ENCODE results near the gene NPTN. TPM values are rescaled to one million over a fixed set of nuclear protein-coding genes. Genes with fewer than 3 reads are reported as not detected.
"Not testable (repeated sequence)": the region's sequence is repeated elsewhere in the genome, so short reads cannot be mapped to it uniquely, and the experiment has no call there.

Gene NPTN
- total and polyA plus RNA-seq, 5 donors: 262 to 320 (median 303) TPM

- Histone ChIP-seq H3K9me3 (ENCODE audit: control insufficient read depth, low read length) (no peaks in the 10 kb centered on the region), H3K4me3 (ENCODE audit: low read length) (no peak overlapping the region), H3K27me3 (ENCODE audit: control insufficient read depth, insufficient read depth) (no peaks in the 10 kb centered on the region), H3K27ac (ENCODE audit: low read length) (no peak overlapping the region), H3K4me1 (ENCODE audit: control insufficient read depth, insufficient read depth, low read length) (no peaks in the 10 kb centered on the region)
- no peak for DNase-seq
- no peak for ATAC-seq
- intact Hi-C loops (cut with DNase I): no loop called here
- 90% methylated on average over 5 of the region's 5 CpGs for WGBS
Measured at GRCh38 chr15:73585871-73586654, 47.1 kb downstream of the NPTN start.

DNA sequence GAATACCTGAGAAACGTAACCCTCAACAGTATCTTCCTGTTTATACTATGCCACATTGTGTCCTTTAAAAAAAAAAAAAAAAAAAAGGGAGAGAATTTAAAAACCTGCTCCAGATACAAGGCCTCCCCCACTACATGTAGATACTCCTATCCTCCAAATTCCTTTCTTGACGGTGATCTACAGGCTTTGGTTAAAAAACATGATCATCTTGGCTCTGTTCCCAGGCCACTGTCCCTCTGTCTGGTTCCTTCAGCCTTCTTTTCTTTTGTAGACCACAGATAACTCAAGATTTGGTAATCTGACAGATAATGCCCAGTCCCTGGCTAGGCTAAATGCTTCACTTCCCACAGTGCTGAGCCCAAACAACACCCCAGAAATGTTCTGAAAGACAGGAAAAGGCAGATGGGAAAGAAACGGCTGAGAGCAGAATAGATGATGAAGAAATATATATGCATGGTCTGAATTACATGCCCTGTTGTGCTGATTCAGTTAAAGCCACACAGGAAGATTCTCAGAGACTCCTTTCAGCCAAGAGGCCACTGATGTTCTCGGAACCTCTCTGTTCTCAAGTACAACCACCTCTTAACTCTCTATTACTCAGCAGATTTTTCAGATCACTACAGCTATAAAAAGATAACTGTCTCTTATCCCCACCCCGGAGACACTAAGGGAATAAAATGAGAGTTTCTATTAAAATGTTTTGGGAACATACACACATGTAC is 48.3 kb downstream of the NPTN start:
- H3K9me3 ChIP-seq (ENCODE audit: control insufficient read depth, low read length): no peaks in the 10 kb centered on the region
- H3K27ac ChIP-seq (ENCODE audit: low read length): no peak overlapping the region
- ATAC-seq (no peak), DNase-seq (no peak)
- H3K4me3 ChIP-seq (ENCODE audit: low read length): no peak overlapping the region
- intact Hi-C loops (cut with DNase I): no loop called here
- 46% methylated on average over 5 of the region's 5 CpGs for WGBS
- no peaks in the 10 kb centered on the region for H3K4me1 ChIP-seq (ENCODE audit: control insufficient read depth, insufficient read depth, low read length)
- no peaks in the 10 kb centered on the region for H3K27me3 ChIP-seq (ENCODE audit: control insufficient read depth, insufficient read depth)

DNA sequence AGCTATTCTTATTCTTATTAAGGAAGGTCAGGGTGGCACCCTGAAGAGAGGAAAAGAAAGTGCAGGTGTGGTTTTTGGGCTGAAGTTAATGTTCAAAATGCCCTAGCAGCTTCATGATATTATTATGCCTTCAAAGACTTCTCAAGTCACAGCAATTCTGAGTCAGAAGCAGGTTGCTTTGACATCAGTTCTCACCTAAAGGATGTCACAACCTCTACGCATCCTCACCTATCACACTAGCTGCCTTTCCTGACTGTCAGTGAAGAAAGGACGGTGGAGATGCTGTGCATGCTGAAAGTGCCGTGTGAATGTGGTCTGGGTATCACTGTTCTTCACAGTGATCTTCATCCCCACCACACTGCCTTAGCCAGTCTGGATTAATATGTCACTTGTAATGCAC is 49.6 kb downstream of the NPTN start:
- no peak overlapping the region for H3K27ac ChIP-seq (ENCODE audit: low read length)
- WGBS: 90% methylated on average over 3 of the region's 3 CpGs

GRCh38 chr15:73582851-73583379 is 50.3 kb downstream of the NPTN start:
- Histone ChIP-seq H3K4me1 (ENCODE audit: control insufficient read depth, insufficient read depth, low read length) (no peaks in the 10 kb centered on the region), H3K4me3 (ENCODE audit: low read length) (no peak overlapping the region), H3K27ac (ENCODE audit: low read length) (no peak overlapping the region), H3K9me3 (ENCODE audit: control insufficient read depth, low read length) (no peaks in the 10 kb centered on the region), H3K27me3 (ENCODE audit: control insufficient read depth, insufficient read depth) (no peaks in the 10 kb centered on the region)
- WGBS: 81% methylated on average over 6 of the region's 6 CpGs
- ATAC-seq (no peak), DNase-seq (no peak)
- intact Hi-C loops (cut with DNase I): no loop called here

More for the DNA sequence above, 49.6 kb downstream of the NPTN start:
- no peak overlapping the region for H3K4me3 ChIP-seq (ENCODE audit: low read length)
- no peaks in the 10 kb centered on the region for H3K9me3 ChIP-seq (ENCODE audit: control insufficient read depth, low read length)
- intact Hi-C loops (cut with DNase I): no loop called here
- H3K4me1 ChIP-seq (ENCODE audit: control insufficient read depth, insufficient read depth, low read length): no peaks in the 10 kb centered on the region
- no peak for DNase-seq
- no peak for ATAC-seq
- no peaks in the 10 kb centered on the region for H3K27me3 ChIP-seq (ENCODE audit: control insufficient read depth, insufficient read depth)

- intact Hi-C loops (cut with DNase I): no loop called here
- no peak for ATAC-seq
- WGBS: 92% methylated on average over 2 of the region's 2 CpGs
- Histone ChIP-seq H3K27me3 (ENCODE audit: control insufficient read depth, insufficient read depth) (no peaks in the 10 kb centered on the region), H3K4me3 (ENCODE audit: low read length) (no peak overlapping the region), H3K27ac (ENCODE audit: low read length) (no peak overlapping the region), H3K9me3 (ENCODE audit: control insufficient read depth, low read length) (no peaks in the 10 kb centered on the region), H3K4me1 (ENCODE audit: control insufficient read depth, insufficient read depth, low read length) (peaks cover 3% of the 10 kb centered on the region)
- no peak for DNase-seq
Measured at GRCh38 chr15:73578026-73578425, 55.2 kb downstream of the NPTN start.

DNA sequence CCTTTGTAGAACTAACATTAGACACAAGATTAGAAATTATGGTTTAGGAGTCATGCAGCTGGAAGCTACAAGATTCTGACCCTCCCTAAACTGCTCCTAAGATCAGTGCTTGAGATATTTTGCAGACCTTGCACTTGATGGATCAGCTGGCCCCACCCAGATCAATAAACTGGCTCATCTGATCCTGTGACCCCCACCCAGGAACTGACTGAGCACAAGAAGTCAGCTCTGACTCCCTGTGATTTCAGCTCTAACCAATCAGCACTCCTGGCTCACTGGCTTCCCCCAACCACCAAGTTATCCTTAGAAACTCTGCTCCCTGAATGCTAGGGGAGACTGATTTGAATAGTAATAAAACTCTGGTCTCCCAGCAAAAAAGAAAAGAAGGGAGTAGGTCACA is 55.6 kb downstream of the NPTN start:
- intact Hi-C loops (cut with DNase I); H3K27me3 ChIP-seq (ENCODE audit: control insufficient read depth, insufficient read depth); H3K4me3 ChIP-seq (ENCODE audit: low read length); H3K4me1 ChIP-seq (ENCODE audit: control insufficient read depth, insufficient read depth, low read length); ATAC-seq; H3K9me3 ChIP-seq (ENCODE audit: control insufficient read depth, low read length); H3K27ac ChIP-seq (ENCODE audit: low read length); DNase-seq: not testable (repeated sequence)

- WGBS: 49% methylated on average over 3 of the region's 3 CpGs
- Histone ChIP-seq H3K9me3 (ENCODE audit: control insufficient read depth, low read length) (no peaks in the 10 kb centered on the region), H3K27ac (ENCODE audit: low read length) (peak overlapping the region; percentile 42), H3K4me3 (ENCODE audit: low read length) (no peak overlapping the region), H3K27me3 (ENCODE audit: control insufficient read depth, insufficient read depth) (no peaks in the 10 kb centered on the region), H3K4me1 (ENCODE audit: control insufficient read depth, insufficient read depth, low read length) (peaks cover 3% of the 10 kb centered on the region)
- ATAC-seq (peak; percentile 83 to 85), DNase-seq (peak; percentile 38 to 79 (median 60))
- intact Hi-C loops (cut with DNase I): no loop called here
Measured at GRCh38 chr15:73575636-73576247, 57.4 kb downstream of the NPTN start.

GRCh38 chr15:73573572-73573971 is 59.6 kb downstream of the NPTN start:
- 46% methylated on average over 9 of the region's 9 CpGs for whole genome bisulfite sequencing
- intact Hi-C loops (cut with DNase I): no loop called here
- Histone ChIP-seq H3K4me3 (ENCODE audit: low read length) (no peak overlapping the region), H3K27ac (ENCODE audit: low read length) (no peak overlapping the region), H3K27me3 (ENCODE audit: control insufficient read depth, insufficient read depth) (no peaks in the 10 kb centered on the region), H3K9me3 (ENCODE audit: control insufficient read depth, low read length) (no peaks in the 10 kb centered on the region), H3K4me1 (ENCODE audit: control insufficient read depth, insufficient read depth, low read length) (peaks cover 3% of the 10 kb centered on the region)
- DNase-seq (peak in 2 of 3 donors; percentile 42 to 47), ATAC-seq (peak; percentile 22 to 77)

DNA sequence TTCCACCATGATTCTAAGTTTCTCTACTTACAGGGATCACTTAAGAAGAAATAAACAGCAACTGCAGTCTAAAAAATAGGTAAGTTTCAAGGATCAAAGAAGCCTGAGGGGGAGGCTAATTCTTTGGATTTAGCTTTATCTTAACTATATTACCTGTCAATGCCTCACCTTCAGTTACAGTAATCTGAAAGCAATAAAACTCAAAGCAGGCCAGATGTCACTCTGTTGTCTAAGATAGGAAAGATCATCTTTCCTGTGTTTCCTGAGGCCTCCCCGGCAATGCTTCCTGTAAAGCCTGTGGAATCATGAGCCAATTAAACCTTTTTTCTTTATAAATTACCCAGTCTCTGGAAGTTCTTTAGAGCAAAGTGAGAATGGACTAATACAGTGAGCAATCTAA is 60.2 kb downstream of the NPTN start:
- intact Hi-C loops (cut with DNase I): no loop called here
- no peak overlapping the region for H3K27ac ChIP-seq (ENCODE audit: low read length)

DNA sequence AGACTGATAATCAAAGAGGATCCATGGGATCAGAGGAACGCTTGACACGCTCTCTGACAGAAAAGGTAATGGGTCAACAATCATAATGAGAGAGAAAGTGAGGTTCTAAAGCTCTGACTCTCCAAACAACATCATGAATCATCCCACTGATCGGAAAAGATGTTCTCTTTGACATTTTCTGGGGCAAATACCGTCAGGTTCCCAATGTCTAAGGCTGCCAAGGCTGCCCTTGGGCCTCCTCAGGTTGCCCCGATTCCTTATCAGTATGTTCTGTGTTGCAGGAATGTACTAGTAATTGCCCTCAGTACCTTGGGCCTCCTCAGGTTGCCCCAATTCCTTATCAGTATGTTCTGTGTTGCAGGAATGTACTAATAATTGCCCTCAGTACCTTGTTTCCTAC is 60.9 kb downstream of the NPTN start:
- H3K27ac ChIP-seq (ENCODE audit: low read length): no peak overlapping the region

More for the DNA sequence above, 60.2 kb downstream of the NPTN start:
- Histone ChIP-seq H3K9me3 (ENCODE audit: control insufficient read depth, low read length) (no peaks in the 10 kb centered on the region), H3K4me3 (ENCODE audit: low read length) (no peak overlapping the region), H3K27me3 (ENCODE audit: control insufficient read depth, insufficient read depth) (no peaks in the 10 kb centered on the region), H3K4me1 (ENCODE audit: control insufficient read depth, insufficient read depth, low read length) (peaks cover 3% of the 10 kb centered on the region)
- no peak for DNase-seq
- 64% methylated on average over 1 of the region's 1 CpG for WGBS
- no peak for ATAC-seq

DNA sequence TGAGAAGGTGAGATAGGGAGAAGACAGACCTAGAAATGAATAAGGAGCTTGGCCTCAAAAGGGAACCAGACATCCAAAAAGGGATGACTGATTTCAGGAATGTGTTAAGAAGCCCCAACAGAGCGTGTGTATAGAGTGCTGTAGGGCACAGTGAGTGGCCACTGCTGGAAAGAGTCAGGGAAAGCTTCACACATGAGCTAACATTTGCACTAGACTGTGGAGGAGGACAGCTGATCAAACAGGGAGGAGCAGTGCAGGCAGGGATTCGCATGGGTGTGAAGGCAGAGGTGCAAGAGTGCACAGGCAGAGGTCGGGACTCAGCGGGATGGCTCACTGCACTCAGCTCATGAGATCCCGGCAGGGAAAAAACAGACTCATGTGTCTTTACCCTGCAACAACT is 61.8 kb downstream of the NPTN start:
- Histone ChIP-seq H3K27me3 (ENCODE audit: control insufficient read depth, insufficient read depth) (no peaks in the 10 kb centered on the region), H3K9me3 (ENCODE audit: control insufficient read depth, low read length) (no peaks in the 10 kb centered on the region), H3K4me1 (ENCODE audit: control insufficient read depth, insufficient read depth, low read length) (peaks cover 3% of the 10 kb centered on the region), H3K27ac (ENCODE audit: low read length) (no peak overlapping the region), H3K4me3 (ENCODE audit: low read length) (no peak overlapping the region)
- no peak for ATAC-seq
- intact Hi-C loops (cut with DNase I): no loop called here
- whole genome bisulfite sequencing: 79% methylated on average over 5 of the region's 5 CpGs
- DNase-seq: no peak

More for the DNA sequence above, 60.9 kb downstream of the NPTN start:
- DNase-seq (no peak), ATAC-seq (no peak)
- H3K9me3 ChIP-seq (ENCODE audit: control insufficient read depth, low read length): no peaks in the 10 kb centered on the region
- H3K4me1 ChIP-seq (ENCODE audit: control insufficient read depth, insufficient read depth, low read length): peaks cover 3% of the 10 kb centered on the region
- H3K4me3 ChIP-seq (ENCODE audit: low read length): no peak overlapping the region
- intact Hi-C loops (cut with DNase I): no loop called here
- no peaks in the 10 kb centered on the region for H3K27me3 ChIP-seq (ENCODE audit: control insufficient read depth, insufficient read depth)
- 75% methylated on average over 5 of the region's 5 CpGs for WGBS
